ENCODE results near the gene CCDC178. TPM values are rescaled to one million over a fixed set of nuclear protein-coding genes. Genes with fewer than 3 reads are reported as not detected.
A peak's percentile ranks its signal among the peaks of the same experiment; 100 is the strongest.

CCDC178 gene
- polyA plus RNA-seq, 2 of the 4 experiments (the other 2 are of a cell fraction) = 0.06 TPM; not detected in 1

DNA sequence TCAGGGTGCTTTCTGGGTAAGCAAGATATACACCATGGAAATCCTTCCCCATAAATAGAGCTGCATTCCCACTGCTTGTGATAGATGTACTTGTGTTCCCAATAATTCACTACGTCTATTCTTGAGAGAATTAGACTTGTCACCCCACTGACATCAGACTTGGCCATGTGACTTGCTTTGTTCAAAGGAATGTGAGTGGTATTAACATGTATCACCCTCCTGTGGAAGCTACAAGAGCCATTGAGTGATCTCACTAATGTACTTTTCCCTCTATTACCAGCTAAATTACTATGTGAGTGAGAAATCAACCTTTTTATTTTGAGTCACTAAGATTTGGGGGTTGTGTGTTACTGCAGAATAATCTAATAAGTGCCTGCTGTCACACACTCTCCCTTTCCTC lies 176.0 kb downstream of the CCDC178 start:
- no peaks in the 10 kb centered on the region for H3K4me1 ChIP-seq
- H3K4me2 ChIP-seq = no peak overlapping the region
- 13% methylated on average over 1 of the region's 1 CpG for WGBS (ENCODE audit: missing lambda C conversion rate)
- FAIRE-seq (no peak), DNase-seq (ENCODE audit: low read depth in 1 of 2, low spot score in 1 of 2) (no peak), ATAC-seq (no peak)
- H3K27ac ChIP-seq = no peak overlapping the region
- no peak for TF ChIP-seq BHLHE40 (IDR thresholded peaks at IDR 0.05; ENCODE audit: low read depth, low read length)
- TF ChIP-seq NFE2L2 (conservative IDR thresholded peaks at IDR 0.05; ENCODE audit: low read length) = no peak
- TF ChIP-seq, protein P1, sequence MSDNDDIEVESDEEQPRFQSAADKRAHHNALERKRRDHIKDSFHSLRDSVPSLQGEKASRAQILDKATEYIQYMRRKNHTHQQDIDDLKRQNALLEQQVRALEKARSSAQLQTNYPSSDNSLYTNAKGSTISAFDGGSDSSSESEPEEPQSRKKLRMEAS (IDR thresholded peaks at IDR 0.05) = no peak
- TF ChIP-seq, protein P2, sequence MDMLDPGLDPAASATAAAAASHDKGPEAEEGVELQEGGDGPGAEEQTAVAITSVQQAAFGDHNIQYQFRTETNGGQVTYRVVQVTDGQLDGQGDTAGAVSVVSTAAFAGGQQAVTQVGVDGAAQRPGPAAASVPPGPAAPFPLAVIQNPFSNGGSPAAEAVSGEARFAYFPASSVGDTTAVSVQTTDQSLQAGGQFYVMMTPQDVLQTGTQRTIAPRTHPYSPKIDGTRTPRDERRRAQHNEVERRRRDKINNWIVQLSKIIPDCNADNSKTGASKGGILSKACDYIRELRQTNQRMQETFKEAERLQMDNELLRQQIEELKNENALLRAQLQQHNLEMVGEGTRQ (IDR thresholded peaks at IDR 0.05) = no peak
- TF ChIP-seq REST (IDR thresholded peaks at IDR 0.05) = no peak
- TF ChIP-seq CBX8 (IDR thresholded peaks at IDR 0.05) = no peak
- no peak for TF ChIP-seq FOXS1 (CRISPR knock-in tag; IDR thresholded peaks at IDR 0.05)
- no peak for TF ChIP-seq EHMT2 (IDR thresholded peaks at IDR 0.05; ENCODE audit: low read depth)
- TF ChIP-seq, protein P3, sequence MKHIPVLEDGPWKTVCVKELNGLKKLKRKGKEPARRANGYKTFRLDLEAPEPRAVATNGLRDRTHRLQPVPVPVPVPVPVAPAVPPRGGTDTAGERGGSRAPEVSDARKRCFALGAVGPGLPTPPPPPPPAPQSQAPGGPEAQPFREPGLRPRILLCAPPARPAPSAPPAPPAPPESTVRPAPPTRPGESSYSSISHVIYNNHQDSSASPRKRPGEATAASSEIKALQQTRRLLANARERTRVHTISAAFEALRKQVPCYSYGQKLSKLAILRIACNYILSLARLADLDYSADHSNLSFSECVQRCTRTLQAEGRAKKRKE (CRISPR knock-in tag; IDR thresholded peaks at IDR 0.05; ENCODE audit: low read depth) = no peak
- no peak for TF ChIP-seq EP300 (IDR thresholded peaks at IDR 0.05)
- no peak for TF ChIP-seq RARB (CRISPR knock-in tag; IDR thresholded peaks at IDR 0.05)
- TF ChIP-seq MAZ (IDR thresholded peaks at IDR 0.05; ENCODE audit: borderline replicate concordance, low read depth, low read length) = no peak
- TF ChIP-seq RCOR1 (IDR thresholded peaks at IDR 0.05; ENCODE audit: low read depth, low read length) = no peak
- no peak for TF ChIP-seq JUNB (IDR thresholded peaks at IDR 0.05)
- CTCF ChIA-PET = no interaction called here
- H3K4me3 ChIP-seq = no peak overlapping the region
- POLR2A ChIA-PET = no interaction called here
- H3K9me3 ChIP-seq = no peaks in the 10 kb centered on the region

- no peak for FAIRE-seq
- H3K27ac ChIP-seq = no peak overlapping the region
- ATAC-seq = no peak
- H3K4me2 ChIP-seq = no peak overlapping the region
- ChIA-PET POLR2A (no interaction called here), CTCF (no interaction called here)
- H3K9me3 ChIP-seq = no peaks in the 10 kb centered on the region
- DNase-seq (ENCODE audit: low read depth in 1 of 2, low spot score in 1 of 2) = no peak
- WGBS (ENCODE audit: missing lambda C conversion rate) = 6% methylated on average over 1 of the region's 1 CpG
- H3K4me1 ChIP-seq = no peaks in the 10 kb centered on the region
- no peak overlapping the region for H3K4me3 ChIP-seq
- TF ChIP-seq EHMT2 (IDR thresholded peaks at IDR 0.05; ENCODE audit: low read depth) (no peak), FOSB (CRISPR knock-in tag; IDR thresholded peaks at IDR 0.05) (no peak), SMC3 (IDR thresholded peaks at IDR 0.05) (no peak), MAFK (IDR thresholded peaks at IDR 0.05; ENCODE audit: partially characterized antibody) (no peak), NFE2L2 (conservative IDR thresholded peaks at IDR 0.05; ENCODE audit: low read length) (no peak), EP300 (IDR thresholded peaks at IDR 0.05) (no peak), HOXB5 (CRISPR knock-in tag; IDR thresholded peaks at IDR 0.05) (no peak)
Measured at GRCh38 chr18:33239298-33239697, 201.2 kb downstream of the CCDC178 start.

DNA sequence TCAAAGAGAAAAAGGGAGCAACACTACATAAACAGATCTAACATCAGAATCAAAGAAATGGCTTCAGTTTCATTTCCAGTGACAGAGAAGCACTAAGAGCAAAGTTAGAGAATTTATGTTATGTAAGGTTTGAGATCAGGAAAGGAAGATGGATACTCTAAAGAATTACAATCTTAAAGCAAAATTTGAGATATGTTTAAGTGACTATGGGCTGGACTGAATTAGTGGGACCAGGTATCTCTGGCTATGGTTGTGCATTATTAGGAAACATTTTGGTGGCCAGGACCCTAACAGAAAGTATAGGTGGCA lies 208.2 kb downstream of the CCDC178 start:
- TF ChIP-seq HDAC2 (IDR thresholded peaks at IDR 0.05) (no peak), CBX8 (IDR thresholded peaks at IDR 0.05) (no peak), RAD21 (conservative IDR thresholded peaks at IDR 0.05 in 1 of 2, IDR thresholded peaks at IDR 0.05 in 1 of 2) (peak in 1 of 2 experiments; percentile 2; a peak in 2 of 5 replicates), BHLHE40 (IDR thresholded peaks at IDR 0.05; ENCODE audit: low read depth, low read length) (no peak), TFCP2L1 (CRISPR knock-in tag; IDR thresholded peaks at IDR 0.05) (no peak)
- Histone ChIP-seq H3K27ac (no peak overlapping the region), H3K4me3 (no peak overlapping the region), H3K4me2 (no peak overlapping the region), H3K4me1 (no peaks in the 10 kb centered on the region), H3K9me3 (no peaks in the 10 kb centered on the region)
- ATAC-seq = no peak
- no peak for FAIRE-seq
- DNase-seq (ENCODE audit: low read depth in 1 of 2, low spot score in 1 of 2) = no peak
- CTCF ChIA-PET = interaction anchor here (0.8 to 2.1 kb wide), 10 partner anchors 9 to 1090 kb away, joined by 3 to 10 read pairs (median 4); no protein-coding TSS in a partner anchor
- POLR2A ChIA-PET = no interaction called here
